HEK293T (cell line): ENCODE measurements around the gene PTPRA.
"Not testable (repeated sequence)": the region's sequence is repeated elsewhere in the genome, so short reads cannot be mapped to it uniquely, and the experiment has no call there.

Source experiments
- ELF4 ChIP-seq: fragments of 450-650 bp; IDR thresholded peaks from 2 replicates; pipeline ENCODE4 v1.6.1; 2017; ENCODE audit warnings: antibody characterized with exemption
- NFRKB ChIP-seq: fragments of 450-650 bp; IDR thresholded peaks from 2 replicates; pipeline ENCODE4 v1.6.1; 2016; ENCODE audit warnings: mild to moderate bottlenecking, moderate library complexity
- SP1 ChIP-seq: fragments of 450-650 bp; IDR thresholded peaks from 2 replicates; pipeline ENCODE4 v1.6.1; 2017
- TARDBP ChIP-seq: fragments of 450-650 bp; IDR thresholded peaks from 2 replicates; pipeline ENCODE4 v1.6.1; 2016
- ZNF384 ChIP-seq: fragments of 450-650 bp; IDR thresholded peaks from 2 replicates; pipeline ENCODE4 v1.6.1; 2016

GRCh38 chr20:2831206-2831605 is 42.1 kb upstream of the PTPRA start:
- not testable (repeated sequence) for TF ChIP-seq NFRKB, ELF4, SP1, ZNF384, TARDBP
